ENCODE measurements around the gene TEX11.

GRCh38 chrX:70672326-70672725 lies 236.2 kb downstream of the TEX11 start:
- no peak for TF ChIP-seq CTCF (conservative IDR thresholded peaks at IDR 0.05; ENCODE audit: low read length)
- TF ChIP-seq EZH2phosphoT487 (IDR thresholded peaks at IDR 0.05; ENCODE audit: borderline replicate concordance, low read depth, low read length): no peak
